Measurements from ENCODE around the gene SLC9A9. TPM values are rescaled to one million over a fixed set of nuclear protein-coding genes. Genes with fewer than 3 reads are reported as not detected.

Gene SLC9A9
- polyA plus RNA-seq, 1 donor (not counting 4 experiments of a cell fraction or from before 2014, with no cell fraction given), result 5.2 TPM

GRCh38 chr3:143783851-143784370 is 64.4 kb downstream of the SLC9A9 start:
- Histone ChIP-seq H3K9me3 (ENCODE audit: control insufficient read depth, low read depth, low read length) (no peaks in the 10 kb centered on the region), H3K4me3 (ENCODE audit: control insufficient read depth in 2 of 3, extremely low read depth in 1 of 3, insufficient read depth in 2 of 3, low read depth in 1 of 3, low read length in 3 of 3) (no peak overlapping the region), H3K36me3 (ENCODE audit: control insufficient read depth in 2 of 2, extremely low read depth in 1 of 2, insufficient read depth in 2 of 2, low read length in 2 of 2) (no peaks in the 10 kb centered on the region), H3K27me3 (ENCODE audit: control insufficient read depth, extremely low read depth, insufficient read depth, low read length) (no peaks in the 10 kb centered on the region), H3K79me2 (ENCODE audit: control insufficient read depth, insufficient read depth, low read length) (no peaks in the 10 kb centered on the region), H3K4me2 (ENCODE audit: control insufficient read depth, extremely low read depth, insufficient read depth, low read depth, low read length) (no peak overlapping the region), H3K4me1 (ENCODE audit: control insufficient read depth, extremely low read depth, insufficient read depth, low read length) (peaks cover 7% of the 10 kb centered on the region), H4K20me1 (ENCODE audit: control insufficient read depth, extremely low read depth, insufficient read depth, low read length) (no peaks in the 10 kb centered on the region), H2AFZ (ENCODE audit: control insufficient read depth, low read length) (no peak overlapping the region), H3K27ac (ENCODE audit: control insufficient read depth, insufficient read depth, low read length) (no peak overlapping the region), H3K9ac (ENCODE audit: control insufficient read depth, extremely low read depth, insufficient read depth, low read length) (no peak overlapping the region), H3K9me1 (ENCODE audit: control insufficient read depth, extremely low read depth, insufficient read depth, low read length) (no peaks in the 10 kb centered on the region)
- FAIRE-seq (no peak), DNase-seq (ENCODE audit: low read depth, low spot score) (no peak)
- dilution Hi-C loops (cut with MboI; ENCODE audit: extremely low pct_ligation_motif_present, low sequenced_read_pairs), result no loop called here
- TF ChIP-seq EZH2 (IDR thresholded peaks at IDR 0.05; ENCODE audit: low read length), result no peak
- no peak for TF ChIP-seq CTCF (optimal IDR thresholded peaks at IDR 0.05 in 1 of 3, IDR thresholded peaks at IDR 0.05 in 1 of 3, conservative IDR thresholded peaks at IDR 0.05 in 1 of 3; ENCODE audit: extremely low read depth in 1 of 3, insufficient read depth in 2 of 3, low read length in 3 of 3)

GRCh38 chr3:143775459-143775858 is 72.8 kb downstream of the SLC9A9 start:
- Histone ChIP-seq H3K4me3 (ENCODE audit: control insufficient read depth in 2 of 3, extremely low read depth in 1 of 3, insufficient read depth in 2 of 3, low read depth in 1 of 3, low read length in 3 of 3) (no peak overlapping the region), H3K36me3 (ENCODE audit: control insufficient read depth in 2 of 2, extremely low read depth in 1 of 2, insufficient read depth in 2 of 2, low read length in 2 of 2) (no peaks in the 10 kb centered on the region), H3K79me2 (ENCODE audit: control insufficient read depth, insufficient read depth, low read length) (no peaks in the 10 kb centered on the region), H3K27ac (ENCODE audit: control insufficient read depth, insufficient read depth, low read length) (no peak overlapping the region), H3K9me3 (ENCODE audit: control insufficient read depth, low read depth, low read length) (no peaks in the 10 kb centered on the region), H4K20me1 (ENCODE audit: control insufficient read depth, extremely low read depth, insufficient read depth, low read length) (no peaks in the 10 kb centered on the region), H3K9ac (ENCODE audit: control insufficient read depth, extremely low read depth, insufficient read depth, low read length) (no peak overlapping the region), H3K27me3 (ENCODE audit: control insufficient read depth, extremely low read depth, insufficient read depth, low read length) (no peaks in the 10 kb centered on the region), H2AFZ (ENCODE audit: control insufficient read depth, low read length) (peak overlapping the region; percentile 91), H3K4me1 (ENCODE audit: control insufficient read depth, extremely low read depth, insufficient read depth, low read length) (peaks cover 12% of the 10 kb centered on the region), H3K4me2 (ENCODE audit: control insufficient read depth, extremely low read depth, insufficient read depth, low read depth, low read length) (peak overlapping the region; percentile 62), H3K9me1 (ENCODE audit: control insufficient read depth, extremely low read depth, insufficient read depth, low read length) (no peaks in the 10 kb centered on the region)
- peak; percentile 46 for FAIRE-seq
- peak; percentile 38 to 67 (median 43) for TF ChIP-seq CTCF (optimal IDR thresholded peaks at IDR 0.05 in 1 of 3, IDR thresholded peaks at IDR 0.05 in 1 of 3, conservative IDR thresholded peaks at IDR 0.05 in 1 of 3; ENCODE audit: extremely low read depth in 1 of 3, insufficient read depth in 2 of 3, low read length in 3 of 3)
- no peak for TF ChIP-seq EZH2 (IDR thresholded peaks at IDR 0.05; ENCODE audit: low read length)
- peak; percentile 4 for DNase-seq (ENCODE audit: low read depth, low spot score)
- dilution Hi-C loops (cut with MboI; ENCODE audit: extremely low pct_ligation_motif_present, low sequenced_read_pairs), result no loop called here

All from keratinocyte (primary cell).